ENCODE data around the gene CKMT1A.
A peak's percentile ranks its signal among the peaks of the same experiment; 100 is the strongest.
"Not testable (repeated sequence)": the region's sequence is repeated elsewhere in the genome, so short reads cannot be mapped to it uniquely, and the experiment has no call there.

Gene CKMT1A

GRCh38 chr15:43693148-43694022 is at the start of gene CKMT1A:
CKMT1A (plus strand) TSS chr15:43693859; CDS start chr15:43694051, 192 bp downstream.
- not testable (repeated sequence) for H3K4me3 ChIP-seq (ENCODE audit: low read depth, low read length)

- no peak within 1 kb of the TSS for H3K4me3 ChIP-seq (ENCODE audit: low read depth, low read length)
These were observed 44.8 kb upstream of the CKMT1A start, which contains the start of gene CATSPER2 for GRCh38 chr15:43648649-43649429. CATSPER2 (minus strand) TSS chr15:43648844; CDS start chr15:43648061, 783 bp downstream.

GRCh38 chr15:43649430-43649926 is 44.2 kb upstream of the CKMT1A start:
- H3K4me3 ChIP-seq (ENCODE audit: low read depth, low read length): not testable (repeated sequence)

GRCh38 chr15:43659727-43660126 is 33.9 kb upstream of the CKMT1A start:
- H3K4me3 ChIP-seq (ENCODE audit: low read depth, low read length): not testable (repeated sequence)

GRCh38 chr15:43662293-43662692 is 31.4 kb upstream of the CKMT1A start:
- not testable (repeated sequence) for H3K4me3 ChIP-seq (ENCODE audit: low read depth, low read length)

- not testable (repeated sequence) for H3K4me3 ChIP-seq (ENCODE audit: low read depth, low read length)
These were observed 30.3 kb upstream of the CKMT1A start for GRCh38 chr15:43663333-43663732.

GRCh38 chr15:43666177-43666576 is 27.5 kb upstream of the CKMT1A start:
- H3K4me3 ChIP-seq (ENCODE audit: low read depth, low read length): not testable (repeated sequence)

GRCh38 chr15:43674175-43674574 is 19.5 kb upstream of the CKMT1A start:
- not testable (repeated sequence) for H3K4me3 ChIP-seq (ENCODE audit: low read depth, low read length)

- H3K4me3 ChIP-seq (ENCODE audit: low read depth, low read length): not testable (repeated sequence)
These were observed 3.9 kb upstream of the CKMT1A start for GRCh38 chr15:43689604-43690301.

- not testable (repeated sequence) for H3K4me3 ChIP-seq (ENCODE audit: low read depth, low read length)
These were observed 980 bp upstream of the CKMT1A start for GRCh38 chr15:43692679-43693078.

GRCh38 chr15:43702174-43702573 is 8.5 kb downstream of the CKMT1A start:
- no peak overlapping the region for H3K4me3 ChIP-seq (ENCODE audit: low read depth, low read length)

GRCh38 chr15:43702701-43703424 is 9.2 kb downstream of the CKMT1A start:
- H3K4me3 ChIP-seq (ENCODE audit: low read depth, low read length): no peak overlapping the region

- H3K4me3 ChIP-seq (ENCODE audit: low read depth, low read length): not testable (repeated sequence)
These were observed 16.9 kb downstream of the CKMT1A start for GRCh38 chr15:43710431-43711131.

GRCh38 chr15:43723151-43723550 is 29.5 kb downstream of the CKMT1A start:
- no peak overlapping the region for H3K4me3 ChIP-seq (ENCODE audit: low read depth, low read length)

GRCh38 chr15:43726306-43726705 is 32.6 kb downstream of the CKMT1A start:
- H3K4me3 ChIP-seq (ENCODE audit: low read depth, low read length): not testable (repeated sequence)

- H3K4me3 ChIP-seq (ENCODE audit: low read depth, low read length): not testable (repeated sequence)
These were observed 34.5 kb downstream of the CKMT1A start for GRCh38 chr15:43728053-43728725.

GRCh38 chr15:43735416-43735815 is 41.8 kb downstream of the CKMT1A start:
- H3K4me3 ChIP-seq (ENCODE audit: low read depth, low read length): no peak overlapping the region

GRCh38 chr15:43746245-43746902 is 52.7 kb downstream of the CKMT1A start, which contains the start of gene PDIA3:
PDIA3 (plus strand) TSS chr15:43746438; CDS start chr15:43746540, 102 bp downstream.
- peak within 1 kb of the TSS; percentile 73 for H3K4me3 ChIP-seq (ENCODE audit: low read depth, low read length)

Measured in iPS-11a (cell line).